ENCODE results near the gene RETN.

Gene RETN

DNA sequence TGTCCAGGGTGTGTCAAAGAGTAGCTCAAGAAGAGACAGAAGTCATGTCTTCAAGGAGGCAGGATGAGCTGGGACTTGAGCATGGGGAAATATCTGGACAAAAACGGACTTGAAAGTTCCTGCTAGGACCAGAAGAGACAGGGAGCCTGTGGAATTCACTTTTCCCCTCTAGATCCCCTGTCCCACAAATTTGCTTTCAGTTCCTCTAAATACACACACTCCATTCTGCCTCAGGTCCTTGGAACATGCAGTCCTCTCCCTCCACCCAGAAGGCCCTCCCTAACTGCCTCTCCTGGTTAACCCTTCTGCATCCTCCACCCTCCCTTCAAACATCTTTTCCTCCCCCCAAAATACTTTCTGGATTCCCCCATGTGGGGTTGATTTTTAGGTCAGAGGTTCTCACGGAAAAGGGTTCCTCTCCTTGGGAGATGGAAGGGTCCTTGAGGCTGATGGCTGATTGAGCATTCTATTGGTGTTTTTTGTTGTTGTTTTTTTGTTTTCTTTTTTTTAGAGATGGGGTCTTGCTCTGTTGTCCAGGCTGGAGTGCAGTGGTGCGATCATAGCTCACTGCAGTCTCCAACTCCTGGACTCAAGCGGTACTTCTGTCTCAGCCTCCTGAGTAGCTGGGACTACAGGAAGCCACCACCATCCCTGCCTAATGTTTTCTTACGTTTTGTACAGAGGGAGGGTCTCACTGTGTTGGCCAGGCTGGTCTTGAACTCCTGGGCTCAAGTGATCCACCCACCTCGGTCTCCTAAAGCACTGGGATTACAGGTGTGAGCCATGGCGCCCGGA, 6.9 kb upstream of the RETN start:
- DNase-seq = no peak

DNA sequence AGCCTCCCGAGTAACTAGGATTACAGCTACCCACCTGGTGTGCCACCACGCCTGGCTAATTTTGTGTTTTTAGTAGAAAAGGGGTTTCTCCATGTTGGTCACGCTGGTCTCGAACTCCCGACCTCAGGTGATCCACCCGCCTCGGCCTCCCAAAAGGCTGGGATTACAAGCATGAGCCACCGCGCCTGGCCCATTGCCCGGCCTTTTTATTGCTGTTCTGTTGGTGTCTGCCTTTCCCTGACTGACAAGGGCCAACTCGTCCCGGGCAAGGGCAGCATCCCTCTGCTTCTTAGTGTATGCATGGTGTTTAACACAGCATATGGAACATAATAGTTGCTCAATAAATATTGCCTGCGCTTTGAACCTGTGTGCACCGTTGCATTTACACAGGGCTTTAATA, 6.2 kb upstream of the RETN start:
- no peak for DNase-seq

DNA sequence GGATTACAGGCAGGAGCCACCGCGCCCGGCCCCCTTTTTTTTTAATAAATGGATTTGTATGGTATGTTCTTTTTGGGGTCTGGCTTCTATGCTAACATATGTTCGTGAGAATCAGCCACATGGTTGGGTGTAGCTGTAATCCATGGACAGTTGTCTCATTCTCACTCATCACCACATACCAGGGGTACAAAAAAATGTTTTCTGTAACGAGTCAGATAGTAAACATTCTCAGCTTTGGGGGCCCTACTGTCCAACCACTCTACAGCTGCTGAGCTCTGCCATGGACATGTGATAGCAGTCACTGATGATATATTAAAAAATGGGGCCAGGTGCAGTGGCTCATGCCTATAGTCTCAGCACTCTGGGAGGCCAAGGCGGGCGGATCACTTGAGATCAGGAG, 5.1 kb upstream of the RETN start:
- no peak for DNase-seq

GRCh38 chr19:7665076-7665475, 3.8 kb upstream of the RETN start:
- DNase-seq = no peak

DNA sequence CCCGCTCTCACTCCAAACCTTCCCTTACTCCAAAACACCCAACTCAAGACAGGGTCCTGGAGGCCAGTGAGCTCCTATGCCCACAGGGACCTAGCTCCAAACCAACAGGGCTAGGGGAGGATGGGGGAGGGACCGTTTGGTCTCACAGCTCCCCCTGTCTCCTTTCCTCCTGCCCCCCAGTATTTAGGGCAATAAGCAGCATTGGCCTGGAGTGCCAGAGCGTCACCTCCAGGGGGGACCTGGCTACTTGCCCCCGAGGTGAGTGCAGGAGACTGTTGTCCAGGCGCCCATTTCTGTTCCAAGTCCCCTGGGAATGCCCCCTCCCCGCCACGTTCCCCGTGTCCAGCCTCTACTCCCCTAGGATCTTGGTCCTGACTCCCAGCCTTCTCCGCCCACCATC, 792 bp downstream of the RETN start:
- DNase-seq = no peak

DNA sequence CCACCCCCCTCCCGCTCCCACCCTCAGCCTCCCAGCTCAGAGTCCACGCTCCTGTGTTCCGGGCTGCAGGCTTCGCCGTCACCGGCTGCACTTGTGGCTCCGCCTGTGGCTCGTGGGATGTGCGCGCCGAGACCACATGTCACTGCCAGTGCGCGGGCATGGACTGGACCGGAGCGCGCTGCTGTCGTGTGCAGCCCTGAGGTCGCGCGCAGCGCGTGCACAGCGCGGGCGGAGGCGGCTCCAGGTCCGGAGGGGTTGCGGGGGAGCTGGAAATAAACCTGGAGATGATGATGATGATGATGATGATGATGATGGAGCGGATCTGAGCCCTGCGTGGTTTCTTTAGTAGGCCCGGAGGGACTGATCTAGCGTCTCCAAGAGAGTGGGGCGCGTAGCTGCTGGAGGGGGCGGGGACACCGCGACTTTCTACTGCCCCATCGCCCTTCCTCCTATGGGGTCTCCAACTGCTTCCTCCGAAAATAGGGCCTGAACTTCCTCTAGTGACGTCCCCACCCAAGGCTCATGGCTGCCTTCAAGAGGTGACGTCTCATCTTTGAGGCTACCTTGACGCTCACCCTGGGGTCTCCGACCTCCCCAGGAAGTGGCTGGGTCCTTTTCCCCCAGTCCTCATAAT, 1.4 kb downstream of the RETN start:
- DNase-seq = no peak

DNA sequence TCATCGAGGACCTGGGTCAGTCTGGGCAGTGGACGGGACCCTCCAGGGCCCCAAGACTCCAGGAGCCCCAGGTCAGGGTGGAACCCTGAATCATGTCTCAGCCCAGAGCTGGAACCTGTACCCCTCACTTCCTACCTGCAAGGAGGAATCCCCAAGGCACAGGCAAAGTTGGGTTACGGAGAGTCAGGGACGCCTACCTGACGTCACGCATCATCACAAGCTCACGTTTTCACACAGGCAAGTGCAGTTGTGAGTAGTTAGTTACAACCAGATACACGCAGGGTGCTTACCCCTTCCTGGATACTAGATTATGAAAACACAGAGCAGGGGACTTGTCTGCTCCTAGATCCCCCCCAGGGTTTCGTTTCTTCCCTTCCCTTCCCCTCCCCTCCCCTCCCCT, 1.9 kb downstream of the RETN start:
- no peak for DNase-seq

- DNase-seq = no peak
Observed at GRCh38 chr19:7672522-7672921, 3.7 kb downstream of the RETN start.

DNA sequence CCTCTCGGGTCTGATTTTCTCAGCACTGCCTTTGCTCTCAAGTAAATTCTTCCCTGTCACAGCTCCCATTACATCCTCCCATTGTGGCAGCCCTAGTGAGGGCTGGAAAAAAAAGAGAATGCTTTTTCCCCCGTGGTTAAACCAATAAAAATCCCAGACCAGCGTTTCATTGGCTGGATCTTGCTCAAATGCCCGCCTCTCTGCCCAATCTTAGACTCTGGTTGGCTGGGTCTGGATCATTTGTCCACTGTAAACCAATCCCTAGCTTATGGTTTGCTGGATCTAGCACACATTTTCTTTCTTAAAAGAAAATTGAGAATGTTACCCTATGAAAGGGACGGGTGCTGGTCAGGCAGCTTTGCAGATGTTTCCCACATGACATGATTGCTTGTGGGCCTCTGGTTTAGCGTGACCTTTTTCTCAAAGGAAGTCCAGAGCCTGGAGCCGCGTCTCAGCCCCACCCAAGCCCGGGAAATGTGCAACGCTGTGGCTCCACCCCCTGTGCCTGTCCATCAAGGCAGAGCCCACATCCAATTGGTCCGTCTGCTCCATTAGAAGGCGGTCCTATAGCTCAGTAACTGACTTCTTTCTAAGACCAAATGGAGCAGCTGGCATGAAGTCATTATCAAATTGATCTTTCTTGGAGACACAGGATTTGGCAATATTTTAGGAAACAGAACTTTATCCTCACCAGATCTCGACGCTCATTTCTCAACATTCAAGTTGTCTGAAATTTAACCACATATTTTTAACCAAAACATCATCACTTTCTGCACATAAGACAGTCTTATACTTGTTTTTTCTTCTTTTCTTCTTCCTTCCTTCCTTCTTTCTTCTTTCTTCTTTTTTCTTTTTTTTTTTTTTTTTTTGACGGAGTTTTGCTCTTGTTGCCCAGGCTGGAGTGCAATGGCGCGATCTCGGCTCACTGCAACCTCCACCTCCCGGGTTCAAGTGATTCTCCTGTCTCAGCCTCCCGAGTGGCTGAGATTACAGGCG, 5.5 kb downstream of the RETN start:
- DNase-seq = peak; percentile 11

GRCh38 chr19:7676376-7676775, 7.5 kb downstream of the RETN start:
- DNase-seq = no peak

DNA sequence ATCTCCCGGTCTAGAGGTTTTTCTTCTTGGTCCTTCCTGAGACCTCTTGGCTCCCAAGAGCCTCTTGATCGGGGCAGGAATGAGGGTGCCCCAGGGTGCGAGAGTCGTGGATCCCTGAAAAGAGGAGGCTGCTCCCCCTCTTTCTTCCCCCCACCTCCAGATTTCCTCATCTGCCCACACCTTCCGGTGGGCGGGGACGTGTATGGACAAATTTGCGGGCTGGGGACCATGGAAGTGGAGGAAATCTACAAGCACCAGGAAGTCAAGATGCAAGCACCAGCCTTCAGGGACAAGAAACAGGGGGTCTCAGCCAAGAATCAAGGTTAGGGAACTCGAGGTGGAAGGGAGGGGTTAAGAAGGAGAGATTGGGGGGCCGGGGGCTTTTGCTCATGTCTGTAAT, 8.0 kb downstream of the RETN start, which contains the start of gene MCEMP1:
Gene MCEMP1 (plus strand): TSS at position 237 of the 400 bp plus-strand sequence. CDS start 31 bp downstream, at position 268.
- DNase-seq = no peak

DNA sequence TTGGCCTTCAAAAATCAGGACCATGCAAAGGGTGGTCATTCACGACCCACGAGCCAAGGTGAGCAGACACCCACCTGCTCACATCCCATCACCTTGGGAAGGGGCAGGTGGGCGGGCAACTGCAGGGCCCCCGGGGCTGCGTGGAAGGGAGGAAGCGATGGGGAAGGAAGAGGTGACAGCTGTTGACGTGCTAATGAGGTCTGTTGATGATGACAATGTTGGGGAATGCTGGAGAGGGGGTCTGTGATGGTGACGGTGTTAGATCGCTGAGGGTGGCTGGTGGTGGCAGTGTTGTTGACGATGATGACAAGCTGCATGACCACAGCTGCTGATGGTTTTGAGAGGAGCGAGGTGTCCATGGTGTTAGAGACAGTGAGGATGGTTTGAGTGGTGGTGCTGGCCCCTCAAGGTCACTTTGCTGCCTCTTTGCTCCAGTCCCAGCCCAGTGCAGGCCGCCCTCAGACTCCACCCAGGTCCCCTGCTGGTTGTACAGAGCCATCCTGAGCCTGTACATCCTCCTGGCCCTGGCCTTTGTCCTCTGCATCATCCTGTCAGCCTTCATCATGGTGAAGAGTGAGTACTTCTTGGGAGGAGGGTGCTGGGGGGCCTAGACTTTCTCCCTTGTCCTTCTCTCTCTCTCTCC, 8.9 kb downstream of the RETN start:
- DNase-seq = no peak

GRCh38 chr19:7678971-7679751, 10.3 kb downstream of the RETN start:
- peak; percentile 2 for DNase-seq

- no peak for DNase-seq
Observed at GRCh38 chr19:7679771-7680605, 11.1 kb downstream of the RETN start.

- DNase-seq = peak; percentile 77
Observed at GRCh38 chr19:7680606-7681339, 11.9 kb downstream of the RETN start, which contains the start of gene TRAPPC5. Gene TRAPPC5, plus strand, starts transcription at chr19:7680833. Its CDS starts 1,421 bp downstream, at chr19:7682254.

DNA sequence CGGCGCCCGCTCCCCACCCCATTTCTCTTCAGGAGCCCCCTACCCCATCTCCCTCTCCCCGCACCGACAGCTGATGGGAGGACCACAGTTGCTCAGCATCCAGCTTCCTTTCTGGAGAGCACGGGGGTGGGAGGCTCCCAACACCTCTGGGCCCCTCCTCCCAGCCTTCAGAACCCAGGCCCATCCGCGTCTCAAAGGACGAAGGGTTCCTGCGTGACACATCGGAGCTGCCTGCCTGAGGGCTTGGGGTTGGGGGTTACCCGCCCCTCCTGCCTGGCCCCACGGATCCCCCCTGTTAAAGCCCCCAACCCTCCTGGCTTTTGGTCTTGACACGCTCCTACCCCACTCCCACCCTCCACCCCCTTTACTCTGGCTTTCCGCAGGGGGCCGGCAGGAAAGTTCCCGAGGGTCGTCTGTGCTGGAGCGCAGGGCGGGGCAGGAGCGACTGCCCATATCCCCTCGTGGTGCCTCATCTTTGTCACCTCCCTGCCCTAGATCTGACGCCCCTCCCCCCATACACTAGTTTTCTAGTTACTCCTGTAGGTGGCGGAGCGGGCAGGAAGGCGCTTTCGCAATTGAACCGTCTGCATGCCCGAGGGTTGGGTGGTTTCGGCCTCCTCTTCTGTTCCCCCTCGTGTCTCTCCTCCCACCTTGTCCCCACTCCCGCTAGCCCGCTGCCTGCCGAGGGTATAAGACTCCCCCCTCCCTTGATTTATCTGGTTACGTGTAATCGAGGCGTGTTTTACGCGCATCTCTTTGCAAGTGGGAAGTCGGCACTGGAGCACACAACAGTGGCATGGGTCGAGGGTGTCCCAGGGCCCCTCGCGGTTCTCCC, 12.7 kb downstream of the RETN start:
- DNase-seq = no peak

GRCh38 chr19:7682175-7682855, 13.5 kb downstream of the RETN start:
- no peak for DNase-seq

Data from NCI-H1092 treated with DMSO at 0.1 percent for 48 hours (cell line).